GM19023 (cell line): ENCODE measurements around the gene DYSF.

Source experiments
- ATAC-seq: cut with Tn5 transposase; IDR thresholded peaks from one replicate; pipeline ENCODE4 v1.9.1; 2021; ENCODE audit warnings: mild to moderate bottlenecking, moderate library complexity; ENCODE audit not compliant: unreplicated experiment

Gene DYSF

DNA sequence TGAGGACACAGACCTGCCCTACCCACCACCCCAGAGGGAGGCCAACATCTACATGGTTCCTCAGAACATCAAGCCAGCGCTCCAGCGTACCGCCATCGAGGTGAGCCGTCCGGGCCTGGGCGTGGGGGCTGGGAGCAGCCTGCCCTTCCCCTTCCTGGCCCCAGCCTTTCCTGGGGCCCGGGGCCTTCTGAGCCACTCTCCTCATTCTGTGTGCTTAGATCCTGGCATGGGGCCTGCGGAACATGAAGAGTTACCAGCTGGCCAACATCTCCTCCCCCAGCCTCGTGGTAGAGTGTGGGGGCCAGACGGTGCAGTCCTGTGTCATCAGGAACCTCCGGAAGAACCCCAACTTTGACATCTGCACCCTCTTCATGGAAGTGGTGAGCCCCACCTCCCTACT, 157.9 kb downstream of the DYSF start:
- no peak for ATAC-seq

DNA sequence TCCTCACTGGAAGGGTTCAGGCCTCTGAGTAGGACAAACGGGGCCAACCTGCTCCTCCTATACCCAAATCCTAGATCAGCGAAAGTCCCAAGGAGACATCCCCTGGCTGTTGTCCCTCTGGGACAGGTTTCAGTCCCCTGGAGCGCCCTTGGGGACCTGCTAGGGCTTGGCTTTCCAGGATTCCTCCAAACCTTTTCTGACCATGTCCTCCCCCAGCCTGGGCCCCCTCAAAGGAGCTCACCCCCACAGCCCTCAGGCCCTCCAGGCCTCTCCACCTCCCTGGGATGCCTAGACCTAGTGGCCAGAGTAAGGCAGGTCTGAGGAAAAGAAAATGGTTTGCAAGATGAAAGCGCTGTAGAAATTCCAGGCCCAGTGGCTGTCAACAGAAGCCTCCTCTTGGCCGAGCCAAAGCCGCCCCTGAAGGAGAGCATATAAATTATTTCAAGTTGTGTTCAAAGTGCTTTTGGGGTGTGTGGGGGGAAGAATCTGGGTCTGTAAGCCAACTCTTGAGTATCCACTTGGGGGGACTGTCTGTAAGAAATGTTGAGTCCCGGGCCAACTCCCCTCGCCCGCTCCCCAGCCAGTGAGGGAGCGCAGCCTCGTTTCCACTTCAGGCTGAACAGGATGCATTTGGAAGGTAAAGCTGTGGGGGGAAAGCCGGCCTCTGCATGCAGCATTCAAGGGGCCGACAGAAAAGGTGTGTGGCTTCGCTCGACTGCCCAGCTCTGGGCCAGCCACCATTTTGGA, 158.6 kb downstream of the DYSF start:
- ATAC-seq: no peak

DNA sequence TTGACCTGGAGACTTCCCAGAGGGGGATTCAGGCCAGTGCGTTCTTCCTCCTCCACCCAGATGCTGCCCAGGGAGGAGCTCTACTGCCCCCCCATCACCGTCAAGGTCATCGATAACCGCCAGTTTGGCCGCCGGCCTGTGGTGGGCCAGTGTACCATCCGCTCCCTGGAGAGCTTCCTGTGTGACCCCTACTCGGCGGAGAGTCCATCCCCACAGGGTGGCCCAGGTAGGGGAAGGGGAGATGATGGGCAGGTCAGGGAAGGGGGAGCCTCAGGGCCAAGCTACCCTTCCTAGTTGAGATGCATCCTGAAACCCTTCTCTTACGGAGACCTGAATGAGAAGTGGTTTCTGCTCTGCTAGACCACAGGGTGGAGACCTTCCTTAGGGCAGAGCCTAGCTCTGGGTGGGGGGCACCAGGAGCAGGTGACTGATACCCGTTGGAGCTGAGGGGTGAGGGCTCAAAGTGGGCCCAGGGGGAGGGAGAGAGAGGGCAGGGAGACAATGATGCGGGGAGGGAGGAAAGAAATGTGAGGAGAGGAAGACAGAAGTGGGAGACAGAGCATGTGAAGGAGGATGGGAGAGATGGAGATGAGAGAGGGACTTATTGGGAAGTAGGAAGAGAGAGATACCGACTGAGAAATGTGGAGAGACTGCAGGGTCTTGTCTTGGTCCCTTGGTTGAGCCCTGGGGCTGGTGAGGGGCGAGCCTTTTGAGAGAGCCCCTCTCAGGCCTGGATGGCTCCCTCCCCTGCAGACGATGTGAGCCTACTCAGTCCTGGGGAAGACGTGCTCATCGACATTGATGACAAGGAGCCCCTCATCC, 159.4 kb downstream of the DYSF start:
- ATAC-seq: no peak

DNA sequence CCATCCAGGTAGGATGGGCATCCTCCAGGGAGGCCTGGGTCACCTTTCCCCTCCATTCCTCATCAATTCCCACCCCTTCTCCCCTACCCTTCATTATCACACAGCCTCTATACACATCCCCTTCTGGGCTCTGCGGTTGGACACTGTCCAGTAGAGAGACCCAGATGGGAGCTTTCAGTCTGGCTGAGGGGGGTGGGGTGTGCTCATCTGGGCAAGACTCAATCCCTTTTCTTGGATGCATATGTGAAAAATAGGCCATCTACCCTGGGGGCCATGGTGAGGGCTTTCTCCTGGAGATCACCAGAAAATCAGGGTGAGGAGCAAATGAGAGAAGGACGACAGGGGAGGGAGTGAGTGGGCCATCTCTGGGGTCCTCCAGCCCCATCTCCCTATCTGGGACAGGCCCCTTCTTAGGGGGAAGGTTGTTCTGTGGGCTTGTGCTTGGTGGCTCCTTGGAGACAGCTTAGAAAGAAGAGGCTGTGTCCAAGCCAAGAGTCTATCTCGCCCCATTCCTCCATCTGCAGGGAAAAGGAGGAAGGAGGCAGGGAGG, 160.1 kb downstream of the DYSF start:
- no peak for ATAC-seq

DNA sequence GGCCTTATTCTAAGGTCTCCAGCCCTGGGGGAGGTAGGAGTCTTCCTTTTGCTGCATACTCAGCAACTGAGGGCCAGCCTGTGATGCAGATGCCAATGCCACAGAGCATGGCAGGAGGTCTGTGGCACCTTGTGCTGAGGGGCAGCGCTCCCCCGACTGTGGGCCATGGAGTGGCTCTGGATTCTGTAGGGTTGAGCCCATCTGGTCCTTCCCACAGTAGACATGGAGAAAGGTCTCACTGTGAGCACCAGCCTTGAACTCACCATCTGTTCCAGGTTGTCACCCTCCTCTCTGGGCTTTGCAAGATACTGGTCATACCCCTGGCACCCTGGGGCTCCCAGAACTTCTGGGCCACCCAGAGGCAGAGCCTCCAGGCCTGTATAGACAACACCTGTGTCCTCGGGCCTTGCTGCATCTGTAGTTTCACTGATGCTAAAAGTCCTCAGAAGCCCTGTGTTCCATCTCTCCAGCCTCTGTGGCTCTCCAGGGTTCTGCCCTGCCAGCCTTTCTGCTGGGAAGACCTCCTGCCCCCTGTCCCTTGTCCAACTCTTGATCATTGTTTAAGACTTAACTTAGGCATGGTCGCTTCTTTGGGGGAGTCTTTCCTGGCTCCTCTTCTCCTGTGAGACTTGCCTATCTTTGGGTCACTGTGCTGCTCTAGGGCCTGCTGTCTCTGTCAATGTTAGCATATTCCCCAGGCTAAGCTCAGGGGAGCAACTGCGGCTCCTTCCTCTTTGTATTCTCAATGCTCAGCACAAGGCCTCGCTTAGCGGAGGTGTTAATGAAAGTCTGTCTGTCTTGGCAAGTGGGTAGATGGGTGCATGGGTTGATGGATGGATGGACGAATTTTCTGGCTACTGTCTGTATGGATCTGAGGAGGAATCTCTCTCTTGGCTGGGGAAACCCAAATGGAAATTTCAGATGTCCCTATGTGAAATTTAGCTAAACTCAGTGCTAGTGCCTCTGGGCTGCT, 160.9 kb downstream of the DYSF start:
- ATAC-seq: no peak

DNA sequence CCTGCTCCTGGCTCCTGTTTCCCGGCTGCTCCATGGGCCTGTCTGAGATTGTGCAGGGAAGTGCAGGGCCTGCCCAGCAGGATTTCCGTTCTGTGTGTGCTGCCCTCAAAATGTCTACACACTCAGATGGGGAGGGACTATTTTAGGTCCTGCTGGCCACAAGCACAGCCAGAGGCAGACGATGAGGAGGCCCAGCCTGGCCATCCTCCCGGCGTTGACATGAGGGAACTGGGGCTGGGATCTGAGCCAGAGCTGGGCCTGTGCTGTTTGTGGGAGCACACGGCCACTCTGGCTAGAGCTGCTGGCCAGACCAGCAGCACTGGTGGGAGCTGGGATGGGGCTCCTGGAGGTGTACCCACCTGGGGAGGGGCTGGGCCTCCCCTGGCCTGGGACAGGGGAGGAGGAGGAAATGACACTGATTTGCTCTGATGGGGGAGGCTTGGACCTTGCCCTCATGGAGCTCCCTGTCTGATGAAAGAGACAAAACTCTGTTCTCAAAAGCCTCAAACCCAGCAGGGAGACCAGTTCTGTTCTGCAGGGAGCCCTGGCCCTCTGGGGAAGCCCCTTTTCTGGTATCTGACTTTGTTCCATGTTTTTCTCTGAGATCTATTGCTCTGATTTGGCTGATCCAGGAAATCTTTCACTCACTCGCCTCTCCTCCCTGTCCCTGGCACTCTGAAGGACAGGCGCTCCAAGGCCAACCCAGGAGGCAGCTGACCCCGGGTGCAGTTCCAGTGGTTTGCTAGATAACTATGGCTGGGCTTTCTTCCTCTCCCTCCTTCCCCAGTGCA, 161.8 kb downstream of the DYSF start:
- ATAC-seq: no peak

DNA sequence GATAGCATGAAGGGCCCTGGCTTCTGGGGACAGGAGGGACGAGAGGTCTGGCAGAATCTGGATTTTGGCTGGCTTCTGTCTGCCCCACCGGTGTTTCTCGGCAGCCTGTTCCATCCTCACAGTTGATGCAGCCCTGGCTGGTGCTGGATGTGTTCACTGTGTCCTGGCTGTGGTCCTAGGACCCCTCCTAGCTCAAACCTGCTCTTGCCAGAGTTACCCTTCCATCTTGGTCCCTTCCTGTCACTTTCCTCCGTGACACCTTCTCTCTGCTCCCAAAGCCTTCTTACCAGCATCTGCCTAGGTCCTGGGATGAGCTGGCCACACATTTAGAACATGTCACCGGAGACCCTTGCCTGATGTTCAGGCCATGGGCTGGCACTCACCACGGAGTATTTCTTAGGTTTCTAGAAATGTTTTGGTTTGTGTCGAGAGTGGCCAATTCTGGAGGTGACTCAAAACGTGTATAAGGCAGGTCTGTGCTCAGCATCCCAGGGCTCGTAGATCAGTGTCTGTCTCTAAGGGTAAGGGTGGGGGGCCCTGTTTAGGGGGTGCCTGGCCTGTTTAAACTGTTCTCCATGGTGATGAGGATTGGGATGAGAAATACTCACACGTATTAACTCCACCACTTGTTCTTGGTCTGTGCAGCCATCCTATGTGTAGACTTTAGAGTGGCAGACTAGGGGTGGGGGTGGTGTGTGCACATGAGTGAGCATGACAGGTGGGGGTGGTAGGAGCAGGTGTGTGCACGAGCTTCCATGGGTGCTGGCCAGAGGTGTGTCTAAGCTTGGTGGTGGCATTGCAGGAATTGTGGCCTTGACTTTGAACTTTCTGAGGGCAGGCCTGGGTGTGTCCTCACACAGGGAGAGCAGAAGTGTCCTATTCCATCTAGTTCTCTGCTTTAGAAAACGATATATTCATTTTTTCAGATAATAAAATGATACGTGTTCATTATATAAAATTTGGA, 162.7 kb downstream of the DYSF start:
- ATAC-seq: no peak

DNA sequence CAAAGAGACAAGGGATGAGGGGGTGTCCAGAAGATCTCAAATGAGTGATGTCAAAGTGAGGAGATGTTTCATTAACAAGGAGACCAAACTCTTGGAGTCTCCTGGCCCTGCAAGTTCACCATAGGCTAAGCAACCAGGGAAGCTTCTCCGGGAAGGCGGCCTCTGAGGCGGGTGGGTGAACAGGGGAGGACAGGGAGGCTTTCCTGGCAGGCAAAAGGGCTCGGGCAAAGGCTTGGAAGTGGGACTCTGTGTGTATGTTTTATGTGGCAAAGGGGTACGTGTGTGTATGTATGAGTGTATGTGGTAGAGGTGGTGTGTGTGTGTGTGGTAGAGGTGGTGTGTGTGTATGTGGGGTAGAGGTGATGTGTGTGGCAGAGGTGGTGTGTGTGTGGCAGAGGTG, 163.9 kb downstream of the DYSF start:
- no peak for ATAC-seq

DNA sequence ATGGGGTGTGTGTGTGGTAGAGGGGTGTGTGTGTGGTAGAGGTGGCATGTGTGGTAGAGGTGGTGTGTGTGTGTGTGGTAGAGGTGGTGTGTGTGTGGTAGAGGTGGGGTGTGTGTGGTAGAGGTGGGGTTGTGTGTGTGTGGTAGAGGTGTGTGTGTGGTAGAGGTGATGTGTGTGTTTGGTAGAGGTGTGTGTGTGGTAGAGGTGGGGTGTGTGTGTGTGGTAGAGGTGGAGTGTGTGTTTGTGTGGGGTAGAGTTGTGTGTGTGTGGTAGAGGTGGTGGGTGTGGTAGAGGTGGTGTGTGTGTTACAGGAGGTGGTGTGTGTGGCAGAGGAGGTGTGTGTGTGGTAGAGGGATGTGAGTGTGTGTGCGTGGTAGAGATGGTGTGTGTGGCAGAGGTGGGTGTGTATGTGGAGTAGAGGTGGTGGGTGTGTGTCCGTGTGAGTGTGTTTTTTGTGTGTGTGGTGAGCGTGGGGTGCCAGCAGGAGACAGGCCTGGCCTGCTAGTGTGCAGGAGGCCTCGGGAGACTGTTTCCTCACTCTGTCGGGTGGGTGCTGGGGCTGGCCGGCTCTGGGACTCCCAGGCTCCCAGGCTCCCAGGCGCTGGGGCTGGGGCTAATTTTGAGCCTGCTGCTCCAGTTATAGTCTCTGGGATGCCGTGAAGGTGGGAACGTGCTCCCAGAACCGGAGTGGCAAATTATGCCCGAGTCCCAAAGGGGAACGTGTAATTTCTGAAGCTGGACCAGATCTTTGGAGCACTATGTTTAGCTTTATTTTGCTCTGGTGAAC, 165.2 kb downstream of the DYSF start:
- no peak for ATAC-seq

DNA sequence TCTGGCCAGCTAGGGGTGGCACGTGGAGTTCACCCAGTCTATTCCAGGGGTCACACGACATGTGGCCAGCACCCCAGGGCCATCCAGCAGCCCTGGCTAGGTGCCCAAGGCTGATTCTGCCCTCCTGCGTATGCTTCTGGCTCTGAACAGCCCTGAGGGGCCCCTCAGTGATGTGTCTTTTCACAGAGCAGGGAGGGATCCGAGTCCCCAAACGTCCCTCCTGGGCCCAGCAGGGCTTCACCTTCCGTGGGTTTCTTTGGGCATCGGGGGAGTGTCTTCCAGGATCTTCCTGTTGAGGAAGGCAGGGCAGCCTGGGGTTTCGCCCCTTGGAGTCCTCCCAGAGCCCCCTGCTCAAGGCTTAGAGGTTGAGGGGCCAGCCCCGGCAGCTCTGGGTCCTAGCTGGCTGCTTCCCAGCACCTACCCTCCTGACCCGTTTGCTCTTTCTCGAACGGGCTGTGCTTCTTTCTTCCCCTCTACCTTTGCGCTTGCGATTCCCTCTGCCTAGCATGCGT, 165.9 kb downstream of the DYSF start:
- no peak for ATAC-seq

DNA sequence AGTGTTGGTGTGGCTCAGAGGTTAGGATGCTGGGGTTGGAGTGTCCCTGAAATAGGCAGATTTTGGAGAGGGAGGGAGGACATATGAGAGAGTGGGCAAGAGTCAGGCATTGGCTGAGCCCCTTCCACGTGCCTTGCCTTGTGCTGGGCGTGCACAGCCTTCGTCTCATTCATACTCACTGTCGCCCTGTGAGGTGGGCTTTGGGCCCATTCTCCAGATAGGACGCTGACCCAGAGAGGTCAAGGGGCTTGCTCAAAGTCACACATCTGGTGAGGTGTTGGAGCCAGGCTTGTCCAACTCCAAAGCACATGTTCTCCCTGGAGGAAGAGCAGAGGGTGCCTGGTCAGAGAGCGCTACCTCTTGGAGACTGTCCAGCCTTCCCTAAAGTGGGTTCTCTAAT, 166.8 kb downstream of the DYSF start:
- ATAC-seq: no peak

DNA sequence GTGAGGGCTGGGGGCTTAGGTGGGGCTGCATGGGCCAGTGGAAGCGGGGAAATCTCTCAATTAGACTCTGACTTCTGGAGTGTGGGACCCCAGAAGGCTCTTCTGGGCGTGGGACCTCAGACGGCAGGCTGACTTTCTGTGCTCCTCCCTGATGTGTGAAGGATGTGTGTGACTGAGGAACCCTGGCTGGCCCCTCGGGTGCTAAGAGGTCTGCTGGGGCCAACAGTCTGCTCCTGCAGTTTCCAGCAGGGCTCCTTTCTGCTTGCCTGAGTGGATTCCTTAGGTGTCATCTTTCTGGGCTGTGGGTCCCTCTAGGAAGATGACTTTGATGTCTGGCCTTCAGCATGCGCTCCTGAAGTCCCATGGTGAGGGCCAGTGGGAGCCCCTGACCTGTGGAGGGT, 167.5 kb downstream of the DYSF start:
- ATAC-seq: no peak

DNA sequence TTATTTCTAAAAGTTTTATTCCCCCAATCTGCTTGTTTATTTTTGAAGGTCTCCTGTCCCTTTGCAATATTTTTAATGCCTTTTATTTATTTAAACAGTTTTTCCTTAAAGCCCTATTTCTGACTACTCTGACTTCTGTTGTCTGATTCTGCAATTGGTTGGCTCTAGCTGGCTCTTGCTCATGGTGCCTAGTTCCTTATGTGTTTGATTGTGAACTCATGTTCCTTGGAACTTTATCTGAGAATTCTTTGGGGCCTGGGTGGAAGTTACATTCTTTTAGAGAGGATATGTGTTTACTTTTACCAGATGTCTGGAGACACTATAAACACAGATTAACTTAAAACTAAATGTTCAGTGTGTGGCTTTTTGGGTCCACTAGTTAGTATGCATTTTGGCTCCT, 175.9 kb downstream of the DYSF start:
- no peak for ATAC-seq

DNA sequence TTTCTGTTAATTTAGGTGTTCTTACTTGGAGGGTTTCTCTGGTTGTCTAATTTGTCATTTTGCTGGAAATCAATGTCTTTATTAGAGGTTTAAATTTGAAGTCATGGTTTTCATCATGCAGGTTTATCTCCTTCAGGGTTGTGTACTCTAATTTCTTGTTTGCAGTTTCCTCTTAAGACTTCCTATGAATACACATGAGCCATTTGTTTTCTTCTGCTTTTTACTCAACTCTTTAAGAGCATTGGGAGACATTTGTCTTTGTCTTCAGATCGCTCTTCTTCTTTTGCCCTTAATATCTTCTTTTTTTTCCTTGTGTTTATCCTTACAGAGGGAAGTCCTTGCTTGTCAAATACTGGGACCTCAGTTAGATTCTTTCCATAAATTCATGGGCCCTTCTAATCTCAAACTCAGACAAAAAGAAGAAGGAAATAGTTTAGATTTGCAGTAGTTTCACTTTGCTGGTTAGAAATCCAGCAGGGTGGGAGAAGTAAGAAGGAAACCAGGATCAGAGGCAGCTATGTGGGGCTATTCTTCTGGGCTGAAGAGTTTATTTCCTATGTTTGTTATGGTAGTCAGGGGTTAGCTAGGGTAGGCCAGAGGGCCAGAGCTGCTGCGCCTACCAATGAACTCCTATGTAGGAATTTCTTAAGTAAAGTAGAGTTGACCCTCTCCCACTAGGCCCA, 176.6 kb downstream of the DYSF start:
- ATAC-seq: no peak

DNA sequence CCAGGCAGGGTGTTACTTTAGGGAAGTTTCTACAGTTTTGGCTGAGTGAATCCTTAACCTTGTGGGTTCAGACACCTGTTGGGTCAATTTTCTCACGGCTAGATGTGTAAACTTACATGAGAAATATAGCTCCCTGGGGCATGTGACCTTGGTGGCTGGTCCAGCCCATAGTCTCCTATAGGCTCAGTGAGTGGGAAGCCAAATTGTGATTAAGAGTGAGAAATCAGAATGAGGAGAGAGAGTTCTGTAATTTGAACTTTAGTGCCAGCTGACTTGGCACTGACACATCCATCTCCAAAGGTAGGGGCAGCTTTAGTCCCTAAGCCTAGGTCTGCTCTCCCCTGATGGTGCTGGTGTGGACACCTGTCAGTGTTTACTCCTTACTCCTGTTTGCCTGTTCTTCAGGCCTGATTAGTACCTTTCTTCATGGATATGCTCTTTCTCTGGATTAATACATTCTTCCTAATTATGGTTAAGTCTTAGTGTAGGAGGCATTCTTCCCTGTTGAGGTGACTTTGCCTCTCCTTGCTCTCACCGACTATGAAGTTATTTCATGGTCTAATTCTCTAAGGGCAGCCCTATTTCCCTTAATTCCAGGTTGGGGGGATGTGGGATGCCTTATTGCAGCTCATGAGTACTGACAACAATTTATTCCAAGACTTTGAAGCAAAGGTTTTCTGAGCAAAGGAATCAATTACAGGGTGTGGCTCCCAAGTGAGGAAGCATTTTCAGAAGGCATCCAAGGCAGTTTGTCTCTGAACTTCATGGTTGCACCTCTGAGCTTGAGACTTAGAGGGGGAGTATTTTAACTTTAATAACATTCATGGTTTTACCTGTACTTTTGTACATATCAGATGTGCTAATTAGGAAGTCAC, 177.3 kb downstream of the DYSF start:
- ATAC-seq: no peak

DNA sequence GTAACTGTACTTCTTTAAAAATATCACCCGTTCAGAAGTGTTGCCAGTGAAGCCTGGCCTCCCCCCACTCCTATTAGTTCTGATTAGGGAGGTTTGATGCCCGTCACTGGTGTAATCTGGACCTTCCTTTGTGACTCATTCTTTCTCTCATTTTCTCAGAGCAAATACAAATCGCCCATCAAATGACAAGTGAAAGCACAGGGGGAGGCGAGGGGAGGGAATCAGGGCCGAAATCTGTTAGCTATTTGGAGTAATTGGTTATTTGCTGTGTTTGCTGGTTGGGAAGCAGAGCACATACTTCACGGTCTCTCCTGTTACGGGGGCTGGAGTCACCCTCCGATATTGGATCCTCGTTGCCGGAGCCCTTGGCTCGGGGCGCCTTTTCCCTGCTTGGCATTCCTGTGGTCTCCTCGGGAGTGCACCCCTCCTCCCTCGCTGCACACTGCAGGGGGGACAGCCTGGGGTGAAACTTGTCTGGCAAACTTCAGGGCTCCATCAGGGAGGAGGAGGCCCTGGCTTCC, 178.1 kb downstream of the DYSF start:
- ATAC-seq: no peak
